Measurements from ENCODE around the gene IL36B.

DNA sequence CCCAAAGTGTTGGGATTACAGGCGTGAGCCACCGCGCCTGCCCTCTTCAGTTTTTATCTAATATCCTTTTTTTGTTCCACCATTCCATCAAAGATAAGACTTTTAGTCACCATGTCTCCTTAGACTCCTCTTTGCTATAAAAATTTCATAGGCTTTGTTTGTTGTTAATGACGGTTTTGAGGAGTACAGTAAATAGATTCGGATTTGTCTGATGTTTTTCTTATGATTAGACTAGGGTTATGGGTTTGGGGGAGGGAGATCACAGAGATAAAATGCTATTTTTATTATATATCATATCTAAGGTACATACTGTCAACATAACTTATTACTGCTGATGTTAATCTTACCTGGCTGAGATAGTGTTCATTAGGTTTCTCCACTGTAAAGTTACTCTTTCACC, 6.2 kb downstream of the IL36B start:
- TF ChIP-seq, protein P1, sequence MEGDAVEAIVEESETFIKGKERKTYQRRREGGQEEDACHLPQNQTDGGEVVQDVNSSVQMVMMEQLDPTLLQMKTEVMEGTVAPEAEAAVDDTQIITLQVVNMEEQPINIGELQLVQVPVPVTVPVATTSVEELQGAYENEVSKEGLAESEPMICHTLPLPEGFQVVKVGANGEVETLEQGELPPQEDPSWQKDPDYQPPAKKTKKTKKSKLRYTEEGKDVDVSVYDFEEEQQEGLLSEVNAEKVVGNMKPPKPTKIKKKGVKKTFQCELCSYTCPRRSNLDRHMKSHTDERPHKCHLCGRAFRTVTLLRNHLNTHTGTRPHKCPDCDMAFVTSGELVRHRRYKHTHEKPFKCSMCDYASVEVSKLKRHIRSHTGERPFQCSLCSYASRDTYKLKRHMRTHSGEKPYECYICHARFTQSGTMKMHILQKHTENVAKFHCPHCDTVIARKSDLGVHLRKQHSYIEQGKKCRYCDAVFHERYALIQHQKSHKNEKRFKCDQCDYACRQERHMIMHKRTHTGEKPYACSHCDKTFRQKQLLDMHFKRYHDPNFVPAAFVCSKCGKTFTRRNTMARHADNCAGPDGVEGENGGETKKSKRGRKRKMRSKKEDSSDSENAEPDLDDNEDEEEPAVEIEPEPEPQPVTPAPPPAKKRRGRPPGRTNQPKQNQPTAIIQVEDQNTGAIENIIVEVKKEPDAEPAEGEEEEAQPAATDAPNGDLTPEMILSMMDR (IDR thresholded peaks at IDR 0.05; ENCODE audit: low read depth, low read length, poor library complexity, severe bottlenecking), result no peak
- TF ChIP-seq EZH2phosphoT487 (IDR thresholded peaks at IDR 0.05; ENCODE audit: borderline replicate concordance, low read length), result no peak

All from DOHH2 (cell line).